GM12878 (cell line): ENCODE results near the gene DLG2. TPM values are rescaled to one million over a fixed set of nuclear protein-coding genes. Genes with fewer than 3 reads are reported as not detected.
A peak's percentile ranks its signal among the peaks of the same experiment; 100 is the strongest.

Experiments used
- ATAC-seq: fragments of 200-7000 bp; cut with Tn5 transposase; 3 replicates; pipeline ENCODE4 v1.9.1; 2020; ENCODE audit warnings: mild to moderate bottlenecking, moderate library complexity
- BruUV-seq: library from RNA; stranded (reverse); fragments of 400-500 nt; replicated peaks from 2 replicates; lab custom pipeline; 2021; lab: Mats Ljungman, UMichigan
- CTCF ChIA-PET: fragments of 300-600 bp; sonication (Branson Sonifier 250); formaldehyde crosslinking; extraction: SDS; loops from one replicate; lab custom pipeline; 2021; ENCODE audit warnings: inconsistent platforms; lab: Yijun Ruan, JAX
- POLR2A ChIA-PET: fragments of 350-600 bp; formaldehyde crosslinking; extraction: SDS; loops from one replicate; lab custom pipeline; 2021; ENCODE audit warnings: inconsistent platforms; lab: Charles Lee
- RAD21 ChIA-PET: fragments of 300-600 bp; sonication (Branson Sonifier 250); formaldehyde crosslinking; loops from one replicate; lab custom pipeline; 2023; ENCODE audit warnings: antibody characterized with exemption; ENCODE audit not compliant: unreplicated experiment; lab: Charles Lee
- SMC1A ChIA-PET: fragments of 300-600 bp; sonication (Branson Sonifier 250); formaldehyde crosslinking; loops from one replicate; lab custom pipeline; 2023; ENCODE audit not compliant: unreplicated experiment, uncharacterized antibody; lab: Charles Lee
- DNase-seq: peaks from one replicate; pipeline ENCODE4 v3.0.0-alpha.2; 2011; ENCODE audit warnings: low read depth, low spot score
- FAIRE-seq: peaks from 3 replicates; lab custom pipeline; 2011; peaks lifted over from hg19 to GRCh38; lab: Jason Lieb, UNC
- H2AFZ ChIP-seq: 2 replicates; pipeline ENCODE4 v1.6.0; 2011; ENCODE audit warnings: low read depth, low read length, control low read depth; ENCODE audit not compliant: control insufficient read depth
- H3K27ac ChIP-seq: 2 replicates; pipeline ENCODE4 v1.5.1; 2011; ENCODE audit warnings: control low read depth; ENCODE audit not compliant: control insufficient read depth, insufficient read depth
- H3K27me3 ChIP-seq, 2 experiments: replicated peaks in 1 of 2; 2 replicates each; pipeline versions ENCODE4 v1.6.0 to v1.6.1; 2011; ENCODE audit warnings: low read length in 1 of 2; ENCODE audit not compliant: control insufficient read depth in 2 of 2, insufficient read depth in 2 of 2
- H3K36me3 ChIP-seq, 2 experiments: 2 replicates each; pipeline ENCODE4 v1.5.1; 2011; ENCODE audit warnings: low read length in 1 of 2; ENCODE audit not compliant: control insufficient read depth in 2 of 2, insufficient read depth in 2 of 2
- H3K4me1 ChIP-seq: 2 replicates; pipeline ENCODE4 v1.6.1; 2011; ENCODE audit warnings: mild to moderate bottlenecking, low read length, moderate library complexity, mixed read lengths; ENCODE audit not compliant: control insufficient read depth, insufficient read depth
- H3K4me2 ChIP-seq: 2 replicates; pipeline ENCODE4 v1.6.0; 2011; ENCODE audit warnings: control low read depth; ENCODE audit not compliant: control insufficient read depth, insufficient read depth
- H3K4me3 ChIP-seq: fragments of 200-600 bp; sonication (generic); 2 replicates; pipeline ENCODE4 v1.5.1; 2016
- H3K79me2 ChIP-seq: 2 replicates; pipeline ENCODE4 v1.6.0; 2011; ENCODE audit warnings: low read length; ENCODE audit not compliant: control insufficient read depth, insufficient read depth
- H3K9ac ChIP-seq: 2 replicates; pipeline ENCODE4 v1.8.0; 2011; ENCODE audit warnings: low read length, control low read depth, mixed read lengths; ENCODE audit not compliant: control insufficient read depth, insufficient read depth
- H3K9me3 ChIP-seq: replicated peaks from 3 replicates; pipeline ENCODE4 v1.5.1; 2011; ENCODE audit warnings: mild to moderate bottlenecking, low read length; ENCODE audit not compliant: control insufficient read depth, insufficient read depth
- H4K20me1 ChIP-seq: 2 replicates; pipeline ENCODE4 v1.6.0; 2011; ENCODE audit not compliant: control insufficient read depth, insufficient read depth
- ATF7 ChIP-seq: fragments of 450-650 bp; IDR thresholded peaks from 2 replicates; pipeline ENCODE4 v1.6.1; 2016; ENCODE audit warnings: low read depth, mild to moderate bottlenecking
- BCL11A ChIP-seq: IDR thresholded peaks from 2 replicates; pipeline ENCODE4 v1.6.1; 2011; ENCODE audit warnings: low read depth, low read length
- EP300 ChIP-seq, 2 experiments: fragments of 150-350 bp in 1 of 2; IDR thresholded peaks; 2 replicates each; pipeline ENCODE4 v1.6.1; 2011 to 2012; ENCODE audit warnings: low read depth in 2 of 2, low read length in 2 of 2, borderline replicate concordance in 1 of 2, improper control_type of control experiment in 1 of 2, inconsistent platforms in 1 of 2; ENCODE audit not compliant: control insufficient read depth in 1 of 2
- ETV6 ChIP-seq, 2 experiments: fragments of 450-650 bp in 1 of 2; IDR thresholded peaks in 1 of 2; conservative IDR thresholded peaks in 1 of 2; 2 replicates each; pipeline ENCODE4 v1.6.1; 2014; ENCODE audit warnings: antibody characterized with exemption in 1 of 2, borderline replicate concordance in 1 of 2, low read depth in 1 of 2, mild to moderate bottlenecking in 1 of 2, moderate library complexity in 1 of 2
- MEF2A ChIP-seq: IDR thresholded peaks from 2 replicates; pipeline ENCODE4 v1.6.1; 2011; ENCODE audit warnings: low read depth, mild to moderate bottlenecking, low read length, moderate library complexity; ENCODE audit not compliant: insufficient read depth
- RCOR1 ChIP-seq: conservative IDR thresholded peaks from 2 replicates; pipeline ENCODE4 v1.6.1; 2012; ENCODE audit warnings: low read depth, low read length, improper control_type of control experiment
- SUPT20H ChIP-seq: IDR thresholded peaks from 2 replicates; pipeline ENCODE4 v1.6.1; 2011; ENCODE audit warnings: low read depth, mild to moderate bottlenecking, low read length, moderate library complexity, borderline replicate concordance; ENCODE audit not compliant: control insufficient read depth
- TAF1 ChIP-seq: IDR thresholded peaks from 2 replicates; pipeline ENCODE4 v1.6.1; 2011; ENCODE audit warnings: mild to moderate bottlenecking, low read depth, low read length, borderline replicate concordance
- ZBED1 ChIP-seq: IDR thresholded peaks from 2 replicates; pipeline ENCODE4 v1.6.1; 2016; ENCODE audit warnings: borderline replicate concordance
- WGBS: methylation state at CpG from one replicate; pipeline ENCODE4 v1.1.6; 2016; ENCODE audit warnings: low lambda C conversion rate; ENCODE audit not compliant: insufficient replicate concordance, insufficient coverage; ENCODE audit errors: missing lambda C conversion rate; 5-methylcytosine and 5-hydroxymethylcytosine counted together
- in situ Hi-C: fragments of 300-500 bp; cut with MboI; formaldehyde crosslinking; loops from 9 replicates; pipeline ENCODE4 v1.14.3; 2018; ENCODE audit warnings: mixed read lengths
- intact Hi-C: fragments of 100-400 bp; cut with micrococcal nuclease; formaldehyde crosslinking; loops from one replicate; pipeline ENCODE4 v1.14.2; 2022; ENCODE audit not compliant: unreplicated experiment
- polyA plus RNA-seq, 11 experiments: library from polyadenylated mRNA; depleted of rRNA in 4 of 11; unstranded in 6 of 11; stranded (reverse) in 5 of 11; fragments of >200 nt; fragmentation: Nextera tagmentation in 4 of 11; fragmentation: Illumina TruSeq in 1 of 11; extraction: Ambion mirVana in 4 of 11; extraction: Trizol in 1 of 11; gene quantifications; 1 replicate in 1 of 11; 2 replicates in 10 of 11; pipeline versions ENCODE4 v1.2.1 to v1.2.3, GENCODE V29; 2011 to 2016; ENCODE audit warnings: inconsistent platforms in 2 of 11, missing spikeins in 2 of 11, low read depth in 1 of 11
- total RNA-seq, 4 experiments: library from RNA; depleted of rRNA in 3 of 4; stranded (reverse); fragments of >200 nt in 3 of 4; fragmentation: Illumina TruSeq in 1 of 4; extraction: Trizol in 1 of 4; gene quantifications; 2 replicates each; pipeline versions ENCODE4 v1.2.1 to v1.2.3, GENCODE V29; 2013 to 2021
- TF ChIP-seq, protein P1 (sequence below): IDR thresholded peaks from 2 replicates; pipeline ENCODE4 v1.6.1; 2011; ENCODE audit warnings: low read depth, low read length, improper control_type of control experiment, borderline replicate concordance
- TF ChIP-seq, protein P2 (sequence below): fragments of 450-650 bp; IDR thresholded peaks from 2 replicates; pipeline ENCODE4 v1.6.1; 2017; ENCODE audit warnings: mild to moderate bottlenecking

DLG2 gene
- total and polyA plus RNA-seq, 10 of the 15 experiments (the other 5 are each of a cell fraction or from before 2014, with no cell fraction given) = 0.09 to 0.98 (median 0.35) TPM

DNA sequence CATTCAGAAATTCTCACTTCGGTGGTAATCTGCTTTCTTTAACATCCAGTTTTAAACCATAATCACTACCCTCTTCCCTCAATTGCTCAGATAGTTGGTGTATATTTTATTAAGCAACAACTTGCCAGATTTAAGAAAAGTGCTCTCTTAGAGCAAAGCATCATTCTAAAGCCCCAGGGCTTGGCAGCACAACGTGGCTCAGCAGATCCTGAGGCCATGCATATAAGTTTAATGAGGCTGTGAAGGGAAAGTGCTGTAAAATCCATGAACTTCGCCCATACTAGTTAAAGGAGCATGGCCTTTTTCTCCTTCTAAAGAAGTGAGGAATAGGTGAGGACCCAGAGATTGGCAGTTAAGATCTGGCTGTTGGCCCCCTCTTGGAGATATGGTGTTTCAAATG is 1858.7 kb downstream of the DLG2 start (continued):
- TF ChIP-seq, protein P1, sequence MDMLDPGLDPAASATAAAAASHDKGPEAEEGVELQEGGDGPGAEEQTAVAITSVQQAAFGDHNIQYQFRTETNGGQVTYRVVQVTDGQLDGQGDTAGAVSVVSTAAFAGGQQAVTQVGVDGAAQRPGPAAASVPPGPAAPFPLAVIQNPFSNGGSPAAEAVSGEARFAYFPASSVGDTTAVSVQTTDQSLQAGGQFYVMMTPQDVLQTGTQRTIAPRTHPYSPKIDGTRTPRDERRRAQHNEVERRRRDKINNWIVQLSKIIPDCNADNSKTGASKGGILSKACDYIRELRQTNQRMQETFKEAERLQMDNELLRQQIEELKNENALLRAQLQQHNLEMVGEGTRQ = no peak
- no peak for TF ChIP-seq RCOR1
- no peak for TF ChIP-seq ETV6 (conservative IDR thresholded peaks at IDR 0.05 in 1 of 2, IDR thresholded peaks at IDR 0.05 in 1 of 2; ENCODE audit: borderline replicate concordance in 1 of 2, low read depth in 1 of 2)
- TF ChIP-seq BCL11A = no peak
- no peak for TF ChIP-seq SUPT20H

DNA sequence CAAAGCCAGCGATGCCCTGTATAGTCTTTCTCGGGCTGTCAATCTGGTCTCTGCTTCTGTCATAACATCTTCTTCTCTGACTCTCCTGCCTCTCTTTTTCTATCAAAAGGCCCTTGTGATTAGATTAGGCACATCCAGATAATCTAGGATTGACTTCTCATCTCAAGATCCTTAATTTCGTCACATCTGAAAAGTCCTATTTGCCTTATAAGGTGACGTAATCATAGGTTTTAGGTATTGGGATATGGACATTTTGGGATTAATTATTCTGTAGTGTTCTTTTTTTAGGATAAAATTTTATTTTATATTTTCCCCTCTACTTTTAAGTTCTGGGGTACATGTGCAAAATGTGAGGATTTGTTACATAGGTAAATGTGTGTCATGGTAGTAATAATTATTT is 1860.2 kb downstream of the DLG2 start:
- ChIA-PET RAD21 (no interaction called here), POLR2A (no interaction called here), SMC1A (interaction anchor here (0.6 kb wide), 1 partner anchor 13 kb away, joined by 3 read pairs; no protein-coding TSS in a partner anchor), CTCF (no interaction called here)
- FAIRE-seq (no peak), DNase-seq (no peak), ATAC-seq (no peak)
- Histone ChIP-seq H3K4me1 (no peaks in the 10 kb centered on the region), H3K36me3 (no peaks in the 10 kb centered on the region), H3K27me3 (no peaks in the 10 kb centered on the region), H3K9ac (no peak overlapping the region), H3K27ac (no peak overlapping the region), H3K79me2 (no peaks in the 10 kb centered on the region), H3K9me3 (no peaks in the 10 kb centered on the region), H3K4me2 (no peak overlapping the region), H3K4me3 (no peak overlapping the region), H4K20me1 (no peaks in the 10 kb centered on the region), H2AFZ (no peak overlapping the region)
- 82% methylated on average over 4 of the region's 4 CpGs for WGBS
- in situ Hi-C loops = no loop called here
- intact Hi-C loops = no loop called here
- no TSS peak for BruUV-seq
- TF ChIP-seq ZBED1 = no peak
- 0 out of 2 replicates have a peak, but pooled peaks have one; percentile 15 for TF ChIP-seq ATF7
- TF ChIP-seq EP300 (IDR thresholded peaks at IDR 0.05; ENCODE audit: borderline replicate concordance in 1 of 2, control insufficient read depth in 1 of 2, low read depth in 2 of 2, low read length in 2 of 2) = no peak
- TF ChIP-seq, protein P2, sequence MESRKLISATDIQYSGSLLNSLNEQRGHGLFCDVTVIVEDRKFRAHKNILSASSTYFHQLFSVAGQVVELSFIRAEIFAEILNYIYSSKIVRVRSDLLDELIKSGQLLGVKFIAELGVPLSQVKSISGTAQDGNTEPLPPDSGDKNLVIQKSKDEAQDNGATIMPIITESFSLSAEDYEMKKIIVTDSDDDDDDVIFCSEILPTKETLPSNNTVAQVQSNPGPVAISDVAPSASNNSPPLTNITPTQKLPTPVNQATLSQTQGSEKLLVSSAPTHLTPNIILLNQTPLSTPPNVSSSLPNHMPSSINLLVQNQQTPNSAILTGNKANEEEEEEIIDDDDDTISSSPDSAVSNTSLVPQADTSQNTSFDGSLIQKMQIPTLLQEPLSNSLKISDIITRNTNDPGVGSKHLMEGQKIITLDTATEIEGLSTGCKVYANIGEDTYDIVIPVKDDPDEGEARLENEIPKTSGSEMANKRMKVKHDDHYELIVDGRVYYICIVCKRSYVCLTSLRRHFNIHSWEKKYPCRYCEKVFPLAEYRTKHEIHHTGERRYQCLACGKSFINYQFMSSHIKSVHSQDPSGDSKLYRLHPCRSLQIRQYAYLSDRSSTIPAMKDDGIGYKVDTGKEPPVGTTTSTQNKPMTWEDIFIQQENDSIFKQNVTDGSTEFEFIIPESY = no peak
- no peak for TF ChIP-seq MEF2A
- TF ChIP-seq TAF1 = no peak
